ENCODE data around the gene MIR17HG. TPM values are rescaled to one million over a fixed set of nuclear protein-coding genes. Genes with fewer than 3 reads are reported as not detected.

MIR17HG gene
- polyA plus RNA-seq, 1 experiment = 0.25 TPM

- POLR2A ChIA-PET = no interaction called here
- Histone ChIP-seq H3K4me3 (ENCODE audit: low read depth, low read length) (no peak overlapping the region), H3K36me3 (ENCODE audit: control insufficient read depth, insufficient read depth, low read length) (no peaks in the 10 kb centered on the region), H3K27me3 (ENCODE audit: control insufficient read depth, insufficient read depth, low read length) (no peaks in the 10 kb centered on the region)
- DNase-seq (ENCODE audit: low read depth) = no peak
- TF ChIP-seq CTCF (IDR thresholded peaks at IDR 0.05; ENCODE audit: insufficient read depth, low read depth, low read length) = no peak
- CTCF ChIA-PET = no interaction called here
These were observed 24.1 kb upstream of the MIR17HG start for GRCh38 chr13:91323349-91323748.

- ChIA-PET CTCF (interaction anchor here (0.7 kb wide), 1 partner anchor 17 kb away, joined by 3 read pairs; no protein-coding TSS in a partner anchor), POLR2A (no interaction called here)
- DNase-seq (ENCODE audit: low read depth) = no peak
- H3K36me3 ChIP-seq (ENCODE audit: control insufficient read depth, insufficient read depth, low read length) = no peaks in the 10 kb centered on the region
- H3K4me3 ChIP-seq (ENCODE audit: low read depth, low read length) = no peak overlapping the region
- TF ChIP-seq CTCF (IDR thresholded peaks at IDR 0.05; ENCODE audit: insufficient read depth, low read depth, low read length) = no peak
- no peaks in the 10 kb centered on the region for H3K27me3 ChIP-seq (ENCODE audit: control insufficient read depth, insufficient read depth, low read length)
These were observed 21.3 kb upstream of the MIR17HG start for GRCh38 chr13:91326146-91326545.

GRCh38 chr13:91328726-91329125 is 18.8 kb upstream of the MIR17HG start:
- Histone ChIP-seq H3K36me3 (ENCODE audit: control insufficient read depth, insufficient read depth, low read length) (no peaks in the 10 kb centered on the region), H3K27me3 (ENCODE audit: control insufficient read depth, insufficient read depth, low read length) (no peaks in the 10 kb centered on the region), H3K4me3 (ENCODE audit: low read depth, low read length) (no peak overlapping the region)
- CTCF ChIA-PET = interaction anchor here (1.4 kb wide), 1 partner anchor 16 kb away, joined by 3 read pairs; no protein-coding TSS in a partner anchor
- DNase-seq (ENCODE audit: low read depth) = no peak
- TF ChIP-seq CTCF (IDR thresholded peaks at IDR 0.05; ENCODE audit: insufficient read depth, low read depth, low read length) = no peak
- POLR2A ChIA-PET = no interaction called here

- H3K36me3 ChIP-seq (ENCODE audit: control insufficient read depth, insufficient read depth, low read length) = no peaks in the 10 kb centered on the region
- H3K27me3 ChIP-seq (ENCODE audit: control insufficient read depth, insufficient read depth, low read length) = no peaks in the 10 kb centered on the region
- CTCF ChIA-PET = no interaction called here
- POLR2A ChIA-PET = no interaction called here
- DNase-seq (ENCODE audit: low read depth) = no peak
- H3K4me3 ChIP-seq (ENCODE audit: low read depth, low read length) = no peak overlapping the region
- TF ChIP-seq CTCF (IDR thresholded peaks at IDR 0.05; ENCODE audit: insufficient read depth, low read depth, low read length) = no peak
These were observed 17.8 kb upstream of the MIR17HG start for GRCh38 chr13:91329733-91330132.

- Histone ChIP-seq H3K4me3 (ENCODE audit: low read depth, low read length) (no peak overlapping the region), H3K36me3 (ENCODE audit: control insufficient read depth, insufficient read depth, low read length) (no peaks in the 10 kb centered on the region), H3K27me3 (ENCODE audit: control insufficient read depth, insufficient read depth, low read length) (no peaks in the 10 kb centered on the region)
- CTCF ChIA-PET = no interaction called here
- no peak for DNase-seq (ENCODE audit: low read depth)
- POLR2A ChIA-PET = no interaction called here
- TF ChIP-seq CTCF (IDR thresholded peaks at IDR 0.05; ENCODE audit: insufficient read depth, low read depth, low read length) = no peak
These were observed 16.2 kb upstream of the MIR17HG start for GRCh38 chr13:91331047-91331915.

All from BJ (cell line).